ENCODE results near the gene KRT72.
A peak's percentile ranks its signal among the peaks of the same experiment; 100 is the strongest.

The KRT72 gene

DNA sequence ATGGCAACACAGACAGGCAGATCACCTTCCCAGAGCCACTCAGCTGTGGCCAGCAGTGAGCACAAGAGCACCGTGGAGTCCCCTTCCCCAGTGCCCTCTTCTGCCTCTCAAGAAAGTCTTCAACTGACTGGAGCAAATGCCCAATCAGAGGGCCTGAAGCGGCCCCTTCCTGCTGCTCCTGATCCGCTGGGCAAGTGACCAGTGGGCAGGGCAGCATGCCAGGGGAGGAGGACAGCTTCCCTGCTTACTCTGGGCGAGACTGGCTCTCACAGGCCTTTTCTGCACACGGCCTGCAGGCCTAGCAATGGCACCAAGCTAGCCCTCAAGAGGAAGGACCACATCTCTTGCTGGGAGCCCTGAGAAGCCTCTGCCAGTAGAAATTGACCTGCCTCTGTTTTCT lies 49.2 kb downstream of the KRT72 start:
- TF ChIP-seq NFIC (IDR thresholded peaks at IDR 0.05) (no peak), EP300 (IDR thresholded peaks at IDR 0.05; ENCODE audit: borderline replicate concordance) (no peak), FOXM1 (IDR thresholded peaks at IDR 0.05; ENCODE audit: borderline replicate concordance, low read depth) (no peak), YY1 (IDR thresholded peaks at IDR 0.05; ENCODE audit: low read depth) (no peak), REST (IDR thresholded peaks at IDR 0.05; ENCODE audit: low read depth) (no peak), TEAD4 (IDR thresholded peaks at IDR 0.05) (no peak), CREB1 (IDR thresholded peaks at IDR 0.05; ENCODE audit: low read depth) (no peak), TCF12 (IDR thresholded peaks at IDR 0.05; ENCODE audit: low read depth) (no peak), ZBTB7A (IDR thresholded peaks at IDR 0.05; ENCODE audit: low read depth) (no peak), USF1 (IDR thresholded peaks at IDR 0.05) (no peak), RAD21 (IDR thresholded peaks at IDR 0.05; ENCODE audit: low read depth) (no peak), TAF1 (IDR thresholded peaks at IDR 0.05; ENCODE audit: low read depth) (no peak), EGR1 (IDR thresholded peaks at IDR 0.05) (no peak), CEBPB (IDR thresholded peaks at IDR 0.05) (no peak), MAX (IDR thresholded peaks at IDR 0.05) (no peak)

- no peak for TF ChIP-seq EGR1 (IDR thresholded peaks at IDR 0.05)
- no peak for TF ChIP-seq YY1 (IDR thresholded peaks at IDR 0.05; ENCODE audit: low read depth)
- peak; percentile 70 for TF ChIP-seq USF1 (IDR thresholded peaks at IDR 0.05)
- TF ChIP-seq FOXM1 (IDR thresholded peaks at IDR 0.05; ENCODE audit: borderline replicate concordance, low read depth): no peak
- no peak for TF ChIP-seq TEAD4 (IDR thresholded peaks at IDR 0.05)
- no peak for TF ChIP-seq CREB1 (IDR thresholded peaks at IDR 0.05; ENCODE audit: low read depth)
- TF ChIP-seq REST (IDR thresholded peaks at IDR 0.05; ENCODE audit: low read depth): peak; percentile 33; the same call in 1 of the 2 replicates
- 0 out of 2 replicates have a peak, but pooled peaks have one; percentile 1 for TF ChIP-seq RAD21 (IDR thresholded peaks at IDR 0.05; ENCODE audit: low read depth)
These were observed 49.9 kb downstream of the KRT72 start for GRCh38 chr12:52551216-52551865.

GRCh38 chr12:52546126-52546525 lies 55.1 kb downstream of the KRT72 start:
- no peak for TF ChIP-seq RAD21 (IDR thresholded peaks at IDR 0.05; ENCODE audit: low read depth)
- TF ChIP-seq ZBTB7A (IDR thresholded peaks at IDR 0.05; ENCODE audit: low read depth): no peak
- no peak for TF ChIP-seq MAX (IDR thresholded peaks at IDR 0.05)
- no peak for TF ChIP-seq EGR1 (IDR thresholded peaks at IDR 0.05)
- TF ChIP-seq CREB1 (IDR thresholded peaks at IDR 0.05; ENCODE audit: low read depth): no peak
- no peak for TF ChIP-seq NFIC (IDR thresholded peaks at IDR 0.05)
- TF ChIP-seq TCF12 (IDR thresholded peaks at IDR 0.05; ENCODE audit: low read depth): no peak
- TF ChIP-seq CEBPB (IDR thresholded peaks at IDR 0.05): no peak
- no peak for TF ChIP-seq TAF1 (IDR thresholded peaks at IDR 0.05; ENCODE audit: low read depth)
- no peak for TF ChIP-seq YY1 (IDR thresholded peaks at IDR 0.05; ENCODE audit: low read depth)
- TF ChIP-seq USF1 (IDR thresholded peaks at IDR 0.05): no peak
- TF ChIP-seq TEAD4 (IDR thresholded peaks at IDR 0.05): no peak
- TF ChIP-seq EP300 (IDR thresholded peaks at IDR 0.05; ENCODE audit: borderline replicate concordance): no peak
- TF ChIP-seq FOXM1 (IDR thresholded peaks at IDR 0.05; ENCODE audit: borderline replicate concordance, low read depth): no peak
- no peak for TF ChIP-seq REST (IDR thresholded peaks at IDR 0.05; ENCODE audit: low read depth)
